ENCODE data around the gene GET3.

GET3 gene

GRCh38 chr19:12715929-12716328 is 21.4 kb upstream of the GET3 start:
- Histone ChIP-seq H3K27ac (no peak overlapping the region), H4K20me1 (ENCODE audit: insufficient read depth) (no peaks in the 10 kb centered on the region), H3K4me3 (IDR thresholded peaks at IDR 0.05; ENCODE audit: insufficient read depth, low read depth, low read length) (no peak overlapping the region), H3K4me1 (ENCODE audit: low read depth, poor library complexity, severe bottlenecking) (peaks cover 33% of the 10 kb centered on the region), H3K79me2 (ENCODE audit: insufficient read depth, low read depth) (peaks cover 37% of the 10 kb centered on the region), H3K4me2 (no peak overlapping the region), H3K27me3 (ENCODE audit: insufficient read depth, low read depth) (no peaks in the 10 kb centered on the region), H3K36me3 (ENCODE audit: insufficient read depth) (peaks cover 13% of the 10 kb centered on the region; the same call in 1 of the 2 replicates), H2AFZ (ENCODE audit: low read depth) (no peak overlapping the region), H3K9ac (no peak overlapping the region)
- TF ChIP-seq, protein P1, sequence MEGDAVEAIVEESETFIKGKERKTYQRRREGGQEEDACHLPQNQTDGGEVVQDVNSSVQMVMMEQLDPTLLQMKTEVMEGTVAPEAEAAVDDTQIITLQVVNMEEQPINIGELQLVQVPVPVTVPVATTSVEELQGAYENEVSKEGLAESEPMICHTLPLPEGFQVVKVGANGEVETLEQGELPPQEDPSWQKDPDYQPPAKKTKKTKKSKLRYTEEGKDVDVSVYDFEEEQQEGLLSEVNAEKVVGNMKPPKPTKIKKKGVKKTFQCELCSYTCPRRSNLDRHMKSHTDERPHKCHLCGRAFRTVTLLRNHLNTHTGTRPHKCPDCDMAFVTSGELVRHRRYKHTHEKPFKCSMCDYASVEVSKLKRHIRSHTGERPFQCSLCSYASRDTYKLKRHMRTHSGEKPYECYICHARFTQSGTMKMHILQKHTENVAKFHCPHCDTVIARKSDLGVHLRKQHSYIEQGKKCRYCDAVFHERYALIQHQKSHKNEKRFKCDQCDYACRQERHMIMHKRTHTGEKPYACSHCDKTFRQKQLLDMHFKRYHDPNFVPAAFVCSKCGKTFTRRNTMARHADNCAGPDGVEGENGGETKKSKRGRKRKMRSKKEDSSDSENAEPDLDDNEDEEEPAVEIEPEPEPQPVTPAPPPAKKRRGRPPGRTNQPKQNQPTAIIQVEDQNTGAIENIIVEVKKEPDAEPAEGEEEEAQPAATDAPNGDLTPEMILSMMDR (conservative IDR thresholded peaks at IDR 0.05; ENCODE audit: low read depth, low read length) = no peak

DNA sequence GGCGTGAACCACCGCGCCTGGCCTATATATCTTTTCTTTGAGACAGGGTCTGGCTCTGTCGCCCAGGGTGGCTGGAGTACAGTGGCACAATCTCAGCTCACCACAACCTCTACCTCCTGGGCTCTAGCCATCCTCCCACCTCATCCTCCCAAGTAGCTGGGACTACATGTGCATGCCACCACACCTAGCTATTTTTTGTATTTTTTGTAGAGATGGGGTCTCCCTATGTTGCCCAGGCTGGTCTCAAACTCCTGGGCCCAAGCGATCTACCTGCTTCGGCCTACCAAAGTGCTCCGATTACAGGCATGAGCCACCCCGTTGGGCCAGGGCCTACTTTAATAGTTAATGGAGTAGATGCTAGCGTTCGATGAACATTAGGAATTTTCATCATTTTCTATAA is 17.0 kb upstream of the GET3 start:
- no peak overlapping the region; the same call in 1 of the 2 replicates for H3K4me2 ChIP-seq
- H3K27me3 ChIP-seq (ENCODE audit: insufficient read depth, low read depth) = no peaks in the 10 kb centered on the region
- no peak overlapping the region for H3K27ac ChIP-seq
- H3K36me3 ChIP-seq (ENCODE audit: insufficient read depth) = peaks cover 6% of the 10 kb centered on the region; the same call in 1 of the 2 replicates
- H3K79me2 ChIP-seq (ENCODE audit: insufficient read depth, low read depth) = peaks cover 64% of the 10 kb centered on the region
- no peak overlapping the region for H3K4me3 ChIP-seq (IDR thresholded peaks at IDR 0.05; ENCODE audit: insufficient read depth, low read depth, low read length)
- TF ChIP-seq, protein P1 (conservative IDR thresholded peaks at IDR 0.05; ENCODE audit: low read depth, low read length) = no peak
- peaks cover 42% of the 10 kb centered on the region for H3K4me1 ChIP-seq (ENCODE audit: low read depth, poor library complexity, severe bottlenecking)
- no peak overlapping the region for H3K9ac ChIP-seq
- H4K20me1 ChIP-seq (ENCODE audit: insufficient read depth) = no peaks in the 10 kb centered on the region
- H2AFZ ChIP-seq (ENCODE audit: low read depth) = no peak overlapping the region

DNA sequence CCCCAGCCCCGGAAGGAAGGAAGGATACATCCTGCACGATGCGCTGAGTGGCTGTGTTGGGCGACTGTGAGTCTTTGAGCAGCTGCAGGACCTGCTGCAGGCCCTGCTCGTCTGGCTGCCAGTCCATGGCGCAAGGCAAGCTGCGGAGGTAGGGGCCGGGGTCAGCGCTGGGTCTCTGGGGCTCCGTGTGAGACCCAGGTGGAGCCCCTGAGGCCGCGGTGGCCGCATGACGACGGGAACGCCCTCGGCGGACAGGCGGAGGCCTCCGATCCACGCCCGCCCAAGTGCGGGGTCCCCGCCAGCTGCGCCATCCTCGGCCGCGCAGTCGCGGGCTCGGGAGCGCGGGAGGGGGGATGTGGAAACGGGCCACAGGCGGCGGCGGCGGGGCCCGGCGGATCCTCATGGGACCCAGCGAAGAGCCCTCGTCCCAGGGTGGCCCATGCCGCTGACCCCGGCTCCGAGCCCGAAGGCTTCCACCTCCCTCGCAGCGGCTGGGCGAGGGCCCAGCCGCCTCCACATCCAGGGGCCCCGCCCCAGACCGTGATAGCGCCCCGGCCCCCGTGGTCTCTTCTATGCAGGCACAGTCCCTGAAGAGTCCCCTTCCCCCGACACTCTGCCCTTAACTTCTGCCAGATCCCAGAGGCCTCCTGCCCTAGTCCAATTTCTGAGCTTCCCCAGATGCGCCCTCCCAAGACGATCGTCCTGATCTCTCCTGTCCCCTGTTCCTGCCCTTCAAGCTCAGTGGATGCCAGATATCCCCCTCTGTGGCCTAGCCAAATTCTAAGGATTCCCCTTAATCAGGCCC is 16.2 kb upstream of the GET3 start:
- Histone ChIP-seq H3K27me3 (ENCODE audit: insufficient read depth, low read depth) (no peaks in the 10 kb centered on the region), H2AFZ (ENCODE audit: low read depth) (no peak overlapping the region), H3K27ac (peak overlapping the region; percentile 74; the same call in 1 of the 2 replicates), H3K9ac (peak overlapping the region; percentile 92; the same call in 1 of the 2 replicates), H3K79me2 (ENCODE audit: insufficient read depth, low read depth) (peaks cover 64% of the 10 kb centered on the region), H3K36me3 (ENCODE audit: insufficient read depth) (peaks cover 6% of the 10 kb centered on the region; the same call in 1 of the 2 replicates), H3K4me1 (ENCODE audit: low read depth, poor library complexity, severe bottlenecking) (peaks cover 42% of the 10 kb centered on the region), H3K4me3 (IDR thresholded peaks at IDR 0.05; ENCODE audit: insufficient read depth, low read depth, low read length) (no peak overlapping the region), H4K20me1 (ENCODE audit: insufficient read depth) (no peaks in the 10 kb centered on the region), H3K4me2 (peak overlapping the region; percentile 89)
- TF ChIP-seq, protein P1 (conservative IDR thresholded peaks at IDR 0.05; ENCODE audit: low read depth, low read length) = no peak

DNA sequence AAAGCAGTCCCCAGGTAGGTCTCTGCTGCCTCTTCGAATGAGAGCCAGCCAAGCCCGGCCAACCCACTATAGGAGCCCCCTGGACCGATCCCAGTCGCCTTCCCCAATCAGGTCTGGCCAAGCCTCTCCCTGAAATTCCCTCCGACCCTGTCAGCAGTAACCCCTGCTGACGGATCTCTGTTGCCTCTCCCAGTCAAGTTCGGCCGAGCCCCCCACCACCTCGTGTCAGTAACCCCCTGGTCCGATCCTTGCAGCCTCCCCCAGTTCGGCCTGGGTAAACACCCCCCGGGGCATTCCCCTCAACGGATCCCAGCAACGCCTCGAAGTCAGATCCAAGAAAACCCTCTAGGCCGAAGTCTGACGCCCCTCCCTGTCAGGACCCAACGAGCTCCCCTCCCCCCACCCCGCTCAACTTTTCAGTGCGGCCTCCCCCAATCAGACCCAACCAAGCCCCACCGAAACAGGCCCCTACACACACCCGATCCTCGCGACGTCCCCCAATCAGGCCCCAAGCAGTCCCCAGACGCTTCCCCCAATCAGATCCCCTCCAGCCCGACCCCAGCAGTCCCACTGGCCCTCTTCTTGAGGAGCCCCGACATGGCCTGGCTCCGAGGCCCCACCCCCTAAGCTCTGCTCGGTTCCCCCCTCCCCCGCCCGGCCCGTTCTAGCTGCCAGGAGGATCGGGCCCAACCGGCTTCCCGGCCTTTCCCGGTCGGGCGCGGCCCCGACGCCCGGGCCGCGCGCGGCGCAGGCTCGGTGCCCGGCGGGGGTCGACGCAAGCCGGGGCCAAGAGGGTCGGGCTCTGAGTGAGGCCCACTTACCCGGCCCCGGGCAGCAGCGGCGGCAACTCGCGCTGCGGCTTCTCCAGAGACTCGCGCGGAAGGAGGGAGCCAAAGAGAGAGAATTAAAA is 15.4 kb upstream of the GET3 start:
- H3K79me2 ChIP-seq (ENCODE audit: insufficient read depth, low read depth) = peaks cover 64% of the 10 kb centered on the region
- H3K9ac ChIP-seq = peak overlapping the region; percentile 92
- H3K27me3 ChIP-seq (ENCODE audit: insufficient read depth, low read depth) = no peaks in the 10 kb centered on the region
- no peaks in the 10 kb centered on the region for H4K20me1 ChIP-seq (ENCODE audit: insufficient read depth)
- H3K4me3 ChIP-seq (IDR thresholded peaks at IDR 0.05; ENCODE audit: insufficient read depth, low read depth, low read length) = no peak overlapping the region
- H3K4me2 ChIP-seq = peak overlapping the region; percentile 89
- TF ChIP-seq, protein P1 (conservative IDR thresholded peaks at IDR 0.05; ENCODE audit: low read depth, low read length) = no peak
- H3K27ac ChIP-seq = peak overlapping the region; percentile 74
- H3K4me1 ChIP-seq (ENCODE audit: low read depth, poor library complexity, severe bottlenecking) = peaks cover 41% of the 10 kb centered on the region
- 0 out of 2 replicates have a peak overlapping the region, but pooled peaks have one; percentile 22 for H2AFZ ChIP-seq (ENCODE audit: low read depth)
- H3K36me3 ChIP-seq (ENCODE audit: insufficient read depth) = peaks cover 6% of the 10 kb centered on the region; the same call in 1 of the 2 replicates
